NCI-H345 treated with DMSO at 0.1 percent for 48 hours (cell line): Measurements from ENCODE around the gene SPTLC1.

Experiments
- DNase-seq: peaks from one replicate; lab custom pipeline; 2025; ENCODE audit not compliant: unreplicated experiment; lab: John Stamatoyannopoulos, UW

Gene SPTLC1

GRCh38 chr9:92100237-92100911, 14.8 kb downstream of the SPTLC1 start:
- DNase-seq: no peak

GRCh38 chr9:92098638-92099037, 16.6 kb downstream of the SPTLC1 start:
- no peak for DNase-seq

- DNase-seq: no peak
Observed at GRCh38 chr9:92097997-92098482, 17.2 kb downstream of the SPTLC1 start.

GRCh38 chr9:92095236-92095635, 20.0 kb downstream of the SPTLC1 start:
- DNase-seq: no peak

- no peak for DNase-seq
Observed at GRCh38 chr9:92094655-92095054, 20.6 kb downstream of the SPTLC1 start.

GRCh38 chr9:92077888-92078287, 37.3 kb downstream of the SPTLC1 start:
- DNase-seq: no peak

GRCh38 chr9:92071634-92072033, 43.6 kb downstream of the SPTLC1 start:
- DNase-seq: no peak

GRCh38 chr9:92066168-92066567, 49.0 kb downstream of the SPTLC1 start:
- DNase-seq: no peak

- DNase-seq: no peak
Observed at GRCh38 chr9:92064711-92065110, 50.5 kb downstream of the SPTLC1 start.

- no peak for DNase-seq
Observed at GRCh38 chr9:92061184-92061583, 54.0 kb downstream of the SPTLC1 start.

- DNase-seq: no peak
Observed at GRCh38 chr9:92059661-92060060, 55.6 kb downstream of the SPTLC1 start.

GRCh38 chr9:92058723-92059444, 56.3 kb downstream of the SPTLC1 start:
- no peak for DNase-seq

- no peak for DNase-seq
Observed at GRCh38 chr9:92058026-92058425, 57.2 kb downstream of the SPTLC1 start.

- DNase-seq: no peak
Observed at GRCh38 chr9:92057226-92057625, 58.0 kb downstream of the SPTLC1 start.

GRCh38 chr9:92055624-92056023, 59.6 kb downstream of the SPTLC1 start:
- no peak for DNase-seq

- DNase-seq: no peak
Observed at GRCh38 chr9:92048924-92049625, 66.1 kb downstream of the SPTLC1 start.

GRCh38 chr9:92047500-92047899, 67.7 kb downstream of the SPTLC1 start:
- no peak for DNase-seq

GRCh38 chr9:92046676-92047075, 68.5 kb downstream of the SPTLC1 start:
- DNase-seq: no peak

GRCh38 chr9:92044936-92045335, 70.3 kb downstream of the SPTLC1 start:
- DNase-seq: no peak

- no peak for DNase-seq
Observed at GRCh38 chr9:92043002-92043401, 72.2 kb downstream of the SPTLC1 start.

- DNase-seq: no peak
Observed at GRCh38 chr9:92042260-92042659, 73.0 kb downstream of the SPTLC1 start.

- no peak for DNase-seq
Observed at GRCh38 chr9:92036756-92037155, 78.5 kb downstream of the SPTLC1 start.
